Measurements from ENCODE around the gene CCL13.

- TF ChIP-seq YY1 (IDR thresholded peaks at IDR 0.05; ENCODE audit: low read depth) (no peak), RXRA (IDR thresholded peaks at IDR 0.05; ENCODE audit: borderline replicate concordance, low read depth) (no peak), IRF3 (IDR thresholded peaks at IDR 0.05; ENCODE audit: low read depth, low read length) (no peak), REST (IDR thresholded peaks at IDR 0.05; ENCODE audit: low read depth, low read length) (no peak), SIN3A (IDR thresholded peaks at IDR 0.05; ENCODE audit: borderline replicate concordance, low read depth, low read length) (no peak), CTCF (IDR thresholded peaks at IDR 0.05) (no peak), EP300 (IDR thresholded peaks at IDR 0.05; ENCODE audit: borderline replicate concordance in 1 of 2, low read depth in 1 of 2, low read length in 1 of 2) (no peak), RFX5 (IDR thresholded peaks at IDR 0.05; ENCODE audit: low read length) (no peak), MXI1 (IDR thresholded peaks at IDR 0.05; ENCODE audit: low read depth, low read length) (no peak), FOXJ3 (CRISPR knock-in tag; IDR thresholded peaks at IDR 0.05) (no peak), USF2 (IDR thresholded peaks at IDR 0.05; ENCODE audit: borderline replicate concordance, low read depth, low read length) (no peak), MAX (IDR thresholded peaks at IDR 0.05; ENCODE audit: low read depth) (no peak), RAD21 (IDR thresholded peaks at IDR 0.05; ENCODE audit: low read length) (no peak), ELF1 (IDR thresholded peaks at IDR 0.05) (no peak)
Measured at GRCh38 chr17:34377078-34377823, 21.0 kb downstream of the CCL13 start.
